Omental fat pad (tissue), 4 donors: ENCODE results near the gene SSC5D. TPM values are rescaled to one million over a fixed set of nuclear protein-coding genes. Genes with fewer than 3 reads are reported as not detected.

Experiments used
- ATAC-seq: fragments of 150-250 bp; one replicate; pipeline ENCODE4 v1.9.1; 2016; ENCODE audit warnings: mild to moderate bottlenecking, moderate library complexity; ENCODE audit not compliant: low FRiP score
- DNase-seq: peaks from one replicate; pipeline ENCODE4 v3.0.0-alpha.2; 2019; ENCODE audit warnings: low spot score
- CTCF ChIP-seq, 3 donors: fragments of 450-650 bp; IDR thresholded peaks; one replicate each; pipeline ENCODE4 v1.5.1; 2016 to 2017; ENCODE audit warnings: antibody characterized with exemption in 3 of 3, mild to moderate bottlenecking in 3 of 3, moderate library complexity in 2 of 3
- total RNA-seq, 4 donors: library from RNA; depleted of rRNA; stranded (reverse); fragments of >200 nt; gene quantifications; one replicate each; pipeline ENCODE4 v1.1.0, GENCODE V29; 2016

Gene SSC5D
- total RNA-seq, 4 donors from 2014 or later = 1.6 to 6.1 (median 3.5) TPM

- DNase-seq (no peak), ATAC-seq (no peak)
- TF ChIP-seq CTCF (IDR thresholded peaks at IDR 0.05) = no peak
These were observed 32.6 kb downstream of the SSC5D start for GRCh38 chr19:55520691-55521292.

GRCh38 chr19:55525289-55526101 is 37.3 kb downstream of the SSC5D start:
- DNase-seq (no peak), ATAC-seq (no peak)
- TF ChIP-seq CTCF (IDR thresholded peaks at IDR 0.05) = no peak

- TF ChIP-seq CTCF (IDR thresholded peaks at IDR 0.05) = no peak
- DNase-seq = no peak
- ATAC-seq = peak; percentile 75
These were observed 38.3 kb downstream of the SSC5D start for GRCh38 chr19:55526216-55527196.

- no peak for DNase-seq
- no peak for TF ChIP-seq CTCF (IDR thresholded peaks at IDR 0.05)
- no peak for ATAC-seq
These were observed 39.2 kb downstream of the SSC5D start for GRCh38 chr19:55527197-55528029.

- no peak for DNase-seq
- no peak for ATAC-seq
- TF ChIP-seq CTCF (IDR thresholded peaks at IDR 0.05) = no peak
These were observed 40.0 kb downstream of the SSC5D start for GRCh38 chr19:55528030-55528803.
